AG08396 (cell line): Measurements from ENCODE around the gene M1AP.

ENCODE experiments used
- DNase-seq: peaks from one replicate; pipeline ENCODE4 v3.0.0; 2012; ENCODE audit warnings: low spot score, mixed read lengths

M1AP gene

DNA sequence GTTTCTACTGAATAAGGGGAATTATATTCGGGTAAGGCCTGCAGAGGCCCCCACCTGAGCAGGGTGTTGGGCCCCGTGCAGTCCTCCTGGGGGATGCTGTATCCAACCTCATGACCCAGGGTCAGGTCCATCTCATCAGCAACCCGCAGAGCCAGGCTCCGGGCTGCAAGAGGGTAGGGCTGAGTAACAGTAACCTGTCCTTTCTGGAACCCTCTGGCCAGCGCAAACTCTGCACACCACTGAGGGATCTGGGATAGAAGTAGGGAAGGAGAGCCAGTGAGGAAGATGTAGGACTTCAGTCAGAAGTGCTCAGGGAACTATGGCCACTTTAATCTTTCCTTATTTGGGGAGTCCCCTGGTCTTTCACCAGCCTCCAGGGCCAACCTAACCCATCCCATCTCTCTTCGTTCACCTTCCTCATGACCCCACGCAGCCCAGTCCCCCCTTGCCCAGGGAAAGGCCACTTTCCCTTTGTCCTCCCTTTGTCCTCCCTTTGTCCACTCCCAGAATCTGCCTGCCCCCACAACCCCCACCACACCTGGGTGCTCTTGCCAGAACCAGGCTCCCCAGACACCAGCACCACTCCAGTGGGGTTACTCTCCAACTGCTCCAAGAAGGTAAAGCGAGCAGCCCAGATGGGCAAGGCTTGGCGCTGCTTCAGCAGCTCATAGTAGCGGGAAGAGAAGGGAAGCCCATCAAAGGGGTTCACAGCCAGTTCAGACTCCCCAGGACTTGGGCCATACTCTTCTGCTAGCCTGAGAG lies 123.0 kb downstream of the M1AP start:
- DNase-seq, result no peak

DNA sequence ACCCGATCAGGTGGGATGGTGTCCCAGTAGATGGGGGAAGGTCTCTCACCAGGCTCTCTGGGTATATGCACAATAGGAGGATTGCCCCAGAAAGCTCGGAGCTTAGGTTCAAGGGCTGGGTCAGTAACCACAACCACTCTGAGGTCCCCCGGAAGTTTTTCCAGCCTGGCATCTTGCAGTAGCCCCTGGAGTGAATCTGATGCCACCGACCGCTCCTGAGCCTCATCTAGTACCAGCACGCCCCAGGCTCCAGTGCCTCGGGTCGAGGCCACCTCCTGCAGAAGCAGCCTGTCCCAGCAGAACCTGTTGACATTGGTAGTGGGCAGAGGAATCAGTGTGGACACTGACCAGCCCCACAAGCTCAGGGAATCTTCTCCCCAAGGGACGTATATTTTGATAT lies 124.1 kb downstream of the M1AP start:
- no peak for DNase-seq

DNA sequence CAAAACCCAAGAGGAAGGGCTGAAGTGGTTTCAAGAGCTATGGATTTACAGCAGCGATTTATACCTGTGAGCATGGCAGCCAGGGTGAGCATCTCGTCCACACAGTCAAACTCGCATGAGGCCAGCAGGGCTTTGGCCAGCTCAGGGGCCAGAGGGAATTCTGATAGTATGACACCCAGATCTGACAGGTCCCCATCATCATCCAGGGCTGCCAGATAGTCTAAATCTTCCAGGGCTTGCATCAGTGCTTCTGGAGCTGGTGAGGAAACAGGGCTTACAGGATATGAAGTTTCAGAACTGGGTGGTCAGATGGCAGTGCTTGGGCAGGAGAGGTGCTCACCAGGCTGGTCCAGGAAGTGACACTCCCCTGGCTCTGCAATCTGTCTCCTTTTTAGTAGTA lies 125.6 kb downstream of the M1AP start:
- DNase-seq, result no peak

GRCh38 chr2:74516650-74517049 lies 131.5 kb downstream of the M1AP start:
- no peak for DNase-seq

DNA sequence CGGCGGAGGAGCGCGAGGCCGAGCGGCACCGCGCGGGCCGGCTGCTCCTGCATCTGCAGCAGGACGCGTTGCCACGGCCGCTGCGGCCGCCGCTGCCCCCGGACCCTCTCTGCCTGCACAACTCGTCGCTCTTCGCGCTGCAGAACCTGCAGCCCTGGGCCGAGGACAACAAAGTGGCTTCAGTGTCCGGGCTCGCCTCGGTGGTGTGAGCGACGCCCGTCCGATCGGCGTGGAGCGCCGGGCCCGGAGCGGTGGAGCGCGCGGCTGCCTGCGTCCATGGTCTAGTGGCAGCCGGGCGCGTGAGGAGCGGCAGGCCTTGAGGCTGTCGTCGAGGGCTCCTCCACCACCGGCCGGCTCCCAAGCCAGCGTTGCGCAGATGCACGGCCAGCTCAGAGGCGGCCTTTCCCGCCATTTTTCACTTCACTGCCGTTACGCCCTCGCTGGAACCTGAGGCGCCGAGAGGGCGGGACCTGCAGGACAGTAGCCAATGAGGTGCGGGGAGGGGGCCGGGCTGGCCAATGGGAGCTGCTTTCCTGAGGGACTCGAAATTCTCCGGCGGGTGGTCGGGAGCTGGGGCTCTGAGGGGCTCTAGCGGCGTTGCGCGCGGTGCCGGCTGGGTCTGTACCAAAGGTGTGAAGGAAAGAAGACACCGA lies 132.0 kb downstream of the M1AP start:
- DNase-seq, result peak; percentile 76

GRCh38 chr2:74515271-74515980 lies 132.7 kb downstream of the M1AP start:
- DNase-seq, result no peak

DNA sequence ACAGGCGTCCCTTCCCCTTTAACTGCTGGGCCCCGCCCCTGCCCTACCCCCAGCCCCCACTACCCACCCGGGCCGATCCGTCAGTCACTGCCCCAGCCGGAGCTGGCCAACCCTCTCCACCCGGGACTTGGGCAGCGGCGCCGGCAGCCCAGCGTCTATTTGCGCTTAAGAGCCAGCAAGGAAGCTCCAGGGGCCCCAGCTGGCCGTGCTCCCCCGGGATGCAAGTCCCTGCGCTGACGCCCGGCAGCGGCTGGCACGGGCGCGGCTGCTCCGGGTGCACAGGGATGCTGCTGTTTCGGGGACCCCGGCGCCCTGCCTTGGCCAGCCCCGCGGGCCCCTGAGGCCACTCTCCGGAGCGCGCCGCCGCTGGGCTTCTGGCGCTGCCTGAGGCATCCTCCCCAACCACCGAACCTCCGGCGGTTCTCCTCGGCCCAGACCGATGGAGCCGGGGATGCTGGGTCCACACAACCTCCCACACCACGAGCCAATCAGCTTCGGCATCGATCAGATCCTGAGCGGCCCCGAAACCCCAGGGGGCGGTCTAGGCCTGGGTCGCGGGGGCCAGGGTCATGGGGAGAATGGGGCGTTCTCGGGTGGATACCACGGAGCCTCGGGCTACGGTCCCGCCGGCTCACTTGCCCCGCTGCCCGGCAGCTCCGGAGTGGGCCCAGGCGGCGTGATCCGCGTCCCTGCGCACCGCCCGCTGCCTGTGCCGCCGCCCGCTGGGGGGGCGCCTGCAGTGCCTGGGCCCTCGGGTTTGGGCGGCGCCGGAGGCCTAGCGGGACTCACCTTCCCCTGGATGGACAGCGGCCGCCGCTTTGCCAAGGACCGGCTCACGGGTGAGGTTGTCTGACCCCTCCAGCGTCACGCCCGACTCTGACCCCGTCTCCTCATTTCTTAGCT lies 133.5 kb downstream of the M1AP start, which contains the start of gene TLX2:
TLX2 (plus strand) TSS at position 83 of the 903 bp plus-strand sequence; CDS start at position 440, 357 bp downstream.
- peak; percentile 41 for DNase-seq

- DNase-seq, result no peak
These were observed 134.3 kb downstream of the M1AP start for GRCh38 chr2:74513605-74514367.

DNA sequence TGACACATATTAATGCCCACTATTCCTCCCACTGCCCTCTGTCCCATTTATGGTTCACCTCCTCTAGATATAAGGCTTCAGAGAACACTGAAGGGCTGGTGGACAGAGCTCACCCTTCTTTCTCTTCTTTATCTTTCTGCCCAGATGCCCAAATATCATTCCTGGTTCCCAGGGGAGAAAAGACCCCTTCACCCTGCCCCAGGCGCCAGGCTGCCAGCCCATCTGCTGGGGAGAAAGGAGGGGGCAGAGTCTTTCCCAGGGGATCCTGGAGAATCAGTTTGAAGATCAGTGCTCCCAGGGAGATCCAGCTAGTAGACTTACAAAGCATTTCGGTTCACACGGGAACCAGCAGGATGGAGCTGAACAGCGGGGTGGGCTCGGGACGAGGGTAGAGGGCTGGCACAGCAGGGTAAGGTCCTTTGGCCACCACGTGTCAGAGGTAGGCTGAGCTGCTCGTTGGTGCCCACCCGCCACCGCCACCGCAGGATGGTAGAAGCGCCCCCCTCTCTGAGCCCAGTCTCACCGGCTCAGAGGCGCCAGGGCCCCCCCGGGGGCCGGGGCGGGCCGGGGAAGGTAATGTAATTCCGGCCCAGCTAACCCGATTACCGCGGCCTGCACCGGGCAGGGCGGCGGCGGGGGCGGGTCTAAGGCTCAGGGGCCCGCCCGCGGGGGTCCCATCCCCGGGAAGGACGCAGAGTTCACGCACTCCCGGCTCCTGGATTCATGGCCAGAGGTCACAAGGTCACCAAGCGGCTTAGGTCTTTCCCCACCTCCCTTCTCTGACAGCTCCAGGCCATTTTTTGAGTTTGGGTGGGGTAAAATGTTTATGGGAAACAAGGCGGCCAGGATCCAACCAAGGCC lies 135.2 kb downstream of the M1AP start:
- DNase-seq, result no peak

DNA sequence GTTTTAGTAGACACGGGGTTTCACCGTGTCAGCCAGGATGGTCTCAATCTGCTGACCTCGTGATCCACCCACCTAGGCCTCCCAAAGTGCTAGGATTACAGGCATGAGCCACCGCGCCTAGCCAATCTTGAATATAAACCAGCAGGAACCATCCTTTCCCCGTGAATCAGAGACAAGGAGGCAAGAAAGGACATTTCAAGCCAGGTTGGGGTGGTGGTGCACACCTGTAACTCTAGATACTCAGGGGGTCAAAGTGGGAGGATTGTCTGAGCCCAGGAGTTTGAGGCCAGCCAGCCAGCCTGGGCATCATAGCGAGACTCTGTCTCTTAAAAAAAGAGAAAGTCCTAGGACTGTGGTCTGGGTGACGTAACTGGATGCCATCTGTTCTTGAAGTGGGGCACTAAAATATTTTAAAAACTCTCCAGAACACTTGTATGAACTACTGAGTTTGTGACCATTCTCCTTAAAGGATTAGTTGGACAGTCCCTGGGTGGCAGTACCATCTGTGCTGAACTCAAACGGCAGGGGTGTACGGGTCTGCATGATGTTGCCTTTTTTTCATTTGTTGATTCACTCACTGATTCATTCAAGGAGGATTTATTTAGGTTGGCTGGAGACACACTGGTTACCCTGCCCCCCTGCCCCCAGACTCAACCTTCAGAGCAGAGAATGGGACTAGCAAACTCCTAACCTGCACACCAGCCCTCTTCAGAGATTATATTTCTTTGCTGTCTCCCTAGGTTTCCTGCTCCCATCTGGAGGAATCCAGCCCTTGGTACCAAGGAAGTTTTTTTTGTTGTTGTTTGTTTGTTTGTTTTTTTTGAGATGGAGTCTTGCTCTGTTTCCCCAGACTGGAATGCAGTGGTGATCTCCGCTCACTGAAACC lies 136.8 kb downstream of the M1AP start:
- DNase-seq, result no peak

DNA sequence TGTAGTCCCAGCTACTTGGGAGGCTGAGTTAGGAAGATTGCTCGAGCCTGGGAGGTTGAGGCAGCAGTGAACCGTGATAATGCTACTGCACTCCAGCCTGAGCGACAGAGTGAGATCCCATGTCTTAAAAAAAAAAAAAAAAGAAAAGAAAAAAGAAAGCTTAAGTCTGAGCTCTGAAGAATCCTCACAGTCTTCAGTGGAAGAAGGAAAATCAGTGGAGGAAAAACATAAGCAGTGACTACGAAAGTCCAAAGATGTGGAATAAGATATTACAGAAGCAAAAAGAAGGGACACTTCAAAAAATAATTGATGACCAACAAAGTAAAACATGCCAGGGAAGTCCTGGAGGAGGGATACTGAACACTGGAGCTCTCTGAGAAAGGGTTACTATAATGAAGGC lies 137.9 kb downstream of the M1AP start:
- DNase-seq, result no peak

DNA sequence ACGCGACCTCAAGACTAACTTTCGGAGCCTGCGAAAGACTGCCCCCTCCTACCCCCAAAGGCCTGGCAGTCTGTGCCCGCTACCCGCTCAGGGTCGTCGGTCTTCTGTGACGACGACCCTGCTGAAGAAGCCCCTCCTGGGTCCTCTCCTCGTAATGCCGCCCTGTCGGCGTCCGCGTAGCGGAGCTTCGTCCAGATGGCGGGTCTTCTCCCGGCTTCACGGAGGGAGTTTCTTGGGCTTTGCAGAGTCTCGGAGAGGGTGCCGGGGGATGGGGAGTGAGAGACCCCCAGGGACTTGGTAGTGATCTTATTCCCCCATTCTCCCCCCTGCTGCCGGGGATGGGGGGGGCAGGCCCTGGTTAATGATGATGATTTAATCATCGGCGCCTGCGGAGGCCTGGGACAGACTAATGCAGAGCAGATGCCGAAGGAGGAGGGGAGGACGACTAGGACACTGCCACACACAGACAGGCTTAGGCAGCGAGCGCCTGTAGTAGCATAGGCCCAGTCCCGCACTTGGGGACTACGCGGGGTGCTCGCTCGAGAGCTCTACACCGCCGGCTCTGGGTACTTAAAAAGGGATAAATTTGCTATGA lies 140.1 kb downstream of the M1AP start:
- DNase-seq, result no peak
